Activated CD8-positive, alpha-beta T cell treated with anti-CD3 and anti-CD28 coated beads for 36 hours (primary cell): ENCODE measurements around the gene TRPM3. TPM values are rescaled to one million over a fixed set of nuclear protein-coding genes. Genes with fewer than 3 reads are reported as not detected.
A peak's percentile ranks its signal among the peaks of the same experiment; 100 is the strongest.

Source experiments
- ATAC-seq: fragments of 200-7000 bp; cut with Tn5 transposase; one replicate; pipeline ENCODE4 v1.10.0; 2021; ENCODE audit warnings: mild to moderate bottlenecking, moderate library complexity
- CTCF ChIA-PET: fragments of 350-600 bp; sonication (Branson Sonifier 250); formaldehyde crosslinking; loops from one replicate; lab custom pipeline; 2021; ENCODE audit warnings: antibody characterized with exemption; lab: Charles Lee
- POLR2A ChIA-PET: fragments of 350-600 bp; sonication (Branson Sonifier 250); formaldehyde crosslinking; loops from one replicate; lab custom pipeline; 2021; ENCODE audit warnings: antibody characterized with exemption; lab: Charles Lee
- DNase-seq: peaks from one replicate; pipeline ENCODE4 v3.0.0-alpha.2; 2020
- H3K27ac Mint-ChIP-seq: one replicate; pipeline ENCODE4 v1.8.0; 2021; ENCODE audit warnings: mild to moderate bottlenecking, mixed read lengths
- H3K27me3 Mint-ChIP-seq: one replicate; pipeline ENCODE4 v1.8.0; 2021; ENCODE audit warnings: mixed read lengths
- H3K36me3 Mint-ChIP-seq: one replicate; pipeline ENCODE4 v1.8.0; 2021; ENCODE audit warnings: low read depth, mixed read lengths
- H3K4me1 Mint-ChIP-seq: one replicate; pipeline ENCODE4 v1.8.0; 2021; ENCODE audit warnings: low read depth, mixed read lengths
- H3K4me3 Mint-ChIP-seq: one replicate; pipeline ENCODE4 v1.8.0; 2021; ENCODE audit warnings: mild to moderate bottlenecking, moderate library complexity, mixed read lengths
- H3K9me3 Mint-ChIP-seq: one replicate; pipeline ENCODE4 v1.8.0; 2021; ENCODE audit warnings: mixed read lengths
- intact Hi-C: fragments of 100-400 bp; cut with micrococcal nuclease; formaldehyde crosslinking; loops from one replicate; pipeline ENCODE4 v1.10.0; 2022
- total RNA-seq, 2 experiments: library from RNA; stranded (reverse); gene quantifications; one replicate each; pipeline ENCODE4 v1.2.3, GENCODE V29; 2021
- TF ChIP-seq, protein P1 (sequence below): fragments of 200-600 bp; IDR thresholded peaks from one replicate; pipeline ENCODE4 v1.8.0; 2022; ENCODE audit warnings: antibody characterized with exemption, mild to moderate bottlenecking

The TRPM3 gene
- total RNA-seq, 2 experiments from 2014 or later = not detected

DNA sequence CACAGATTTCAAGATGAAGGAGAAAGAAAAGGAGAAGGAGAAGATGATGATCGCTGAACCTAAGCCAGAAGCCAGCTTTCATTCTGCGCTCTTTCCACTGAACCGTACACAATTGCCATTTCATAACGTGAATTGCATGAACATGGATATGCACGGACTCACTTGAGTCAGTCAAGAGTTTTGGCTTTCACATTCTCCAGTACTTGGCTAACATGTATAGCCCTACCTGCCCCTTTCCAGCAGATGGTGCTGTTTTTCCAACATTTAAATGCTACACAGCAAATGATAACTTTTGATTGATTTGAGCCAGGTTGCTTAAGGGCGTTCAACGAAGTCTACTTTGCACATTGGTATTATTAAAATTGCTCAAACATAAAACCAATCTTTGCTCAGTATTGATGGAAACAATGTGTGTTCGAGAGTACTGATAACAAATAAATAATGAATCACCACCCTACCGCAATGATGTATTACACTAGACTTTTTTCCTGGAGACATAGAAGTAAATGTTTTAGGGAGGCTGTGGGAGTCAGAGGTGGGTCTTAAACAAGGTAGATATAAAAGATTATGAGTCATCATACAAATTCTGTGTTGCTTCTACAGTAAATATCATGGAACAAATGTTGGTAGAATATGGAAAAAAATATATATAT is 196.4 kb downstream of the TRPM3 start:
- ChIA-PET CTCF (interaction anchor here (0.7 to 1.6 kb wide), 5 partner anchors 22 to 324 kb away, joined by 3 to 4 read pairs (median 3); no protein-coding TSS in a partner anchor), POLR2A (no interaction called here)
- peak; percentile 45 for ATAC-seq
- Mint-ChIP-seq H3K4me3 (no peak overlapping the region), H3K27ac (no peak overlapping the region), H3K9me3 (no peaks in the 10 kb centered on the region), H3K27me3 (no peaks in the 10 kb centered on the region), H3K36me3 (no peaks in the 10 kb centered on the region), H3K4me1 (no peaks in the 10 kb centered on the region)
- intact Hi-C loops = no loop called here
- peak; percentile 11 for DNase-seq
- TF ChIP-seq, protein P1, sequence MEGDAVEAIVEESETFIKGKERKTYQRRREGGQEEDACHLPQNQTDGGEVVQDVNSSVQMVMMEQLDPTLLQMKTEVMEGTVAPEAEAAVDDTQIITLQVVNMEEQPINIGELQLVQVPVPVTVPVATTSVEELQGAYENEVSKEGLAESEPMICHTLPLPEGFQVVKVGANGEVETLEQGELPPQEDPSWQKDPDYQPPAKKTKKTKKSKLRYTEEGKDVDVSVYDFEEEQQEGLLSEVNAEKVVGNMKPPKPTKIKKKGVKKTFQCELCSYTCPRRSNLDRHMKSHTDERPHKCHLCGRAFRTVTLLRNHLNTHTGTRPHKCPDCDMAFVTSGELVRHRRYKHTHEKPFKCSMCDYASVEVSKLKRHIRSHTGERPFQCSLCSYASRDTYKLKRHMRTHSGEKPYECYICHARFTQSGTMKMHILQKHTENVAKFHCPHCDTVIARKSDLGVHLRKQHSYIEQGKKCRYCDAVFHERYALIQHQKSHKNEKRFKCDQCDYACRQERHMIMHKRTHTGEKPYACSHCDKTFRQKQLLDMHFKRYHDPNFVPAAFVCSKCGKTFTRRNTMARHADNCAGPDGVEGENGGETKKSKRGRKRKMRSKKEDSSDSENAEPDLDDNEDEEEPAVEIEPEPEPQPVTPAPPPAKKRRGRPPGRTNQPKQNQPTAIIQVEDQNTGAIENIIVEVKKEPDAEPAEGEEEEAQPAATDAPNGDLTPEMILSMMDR = peak; percentile 68

DNA sequence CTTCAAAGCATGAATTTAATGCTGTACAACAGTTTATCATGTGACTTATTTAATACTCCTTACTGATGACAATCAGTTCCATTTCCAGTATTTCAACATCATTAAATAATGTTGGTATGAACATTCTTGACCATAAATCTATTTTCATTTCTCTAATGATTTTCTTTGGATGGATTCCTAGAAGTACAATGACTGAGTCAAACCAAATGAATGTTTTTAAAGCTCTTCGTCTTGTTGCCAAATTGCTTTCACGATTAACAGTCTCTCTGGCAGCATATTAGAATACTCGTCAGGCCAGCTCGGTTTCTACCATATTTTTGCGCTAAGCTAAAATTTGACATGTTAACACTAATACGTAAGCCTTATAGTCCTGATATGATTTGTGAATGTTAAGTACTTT is 197.0 kb downstream of the TRPM3 start:
- DNase-seq = no peak
- no peak for ATAC-seq
- Mint-ChIP-seq H3K4me3 (no peak overlapping the region), H3K27ac (no peak overlapping the region), H3K4me1 (no peaks in the 10 kb centered on the region), H3K36me3 (no peaks in the 10 kb centered on the region), H3K27me3 (no peaks in the 10 kb centered on the region), H3K9me3 (no peaks in the 10 kb centered on the region)
- CTCF ChIA-PET = interaction anchor here (0.7 to 1.6 kb wide), 4 partner anchors 22 to 131 kb away, joined by 3 to 4 read pairs (median 3); no protein-coding TSS in a partner anchor
- POLR2A ChIA-PET = no interaction called here
- intact Hi-C loops = no loop called here
- TF ChIP-seq, protein P1 = no peak

GRCh38 chr9:70923961-70924360 is 197.5 kb downstream of the TRPM3 start:
- DNase-seq (no peak), ATAC-seq (no peak)
- Mint-ChIP-seq H3K36me3 (no peaks in the 10 kb centered on the region), H3K4me1 (no peaks in the 10 kb centered on the region), H3K27ac (no peak overlapping the region), H3K9me3 (no peaks in the 10 kb centered on the region), H3K4me3 (no peak overlapping the region), H3K27me3 (no peaks in the 10 kb centered on the region)
- POLR2A ChIA-PET = no interaction called here
- TF ChIP-seq, protein P1 = no peak
- intact Hi-C loops = no loop called here
- CTCF ChIA-PET = interaction anchor here (0.7 to 0.9 kb wide), 3 partner anchors 23 to 80 kb away, joined by 3 read pairs; no protein-coding TSS in a partner anchor

DNA sequence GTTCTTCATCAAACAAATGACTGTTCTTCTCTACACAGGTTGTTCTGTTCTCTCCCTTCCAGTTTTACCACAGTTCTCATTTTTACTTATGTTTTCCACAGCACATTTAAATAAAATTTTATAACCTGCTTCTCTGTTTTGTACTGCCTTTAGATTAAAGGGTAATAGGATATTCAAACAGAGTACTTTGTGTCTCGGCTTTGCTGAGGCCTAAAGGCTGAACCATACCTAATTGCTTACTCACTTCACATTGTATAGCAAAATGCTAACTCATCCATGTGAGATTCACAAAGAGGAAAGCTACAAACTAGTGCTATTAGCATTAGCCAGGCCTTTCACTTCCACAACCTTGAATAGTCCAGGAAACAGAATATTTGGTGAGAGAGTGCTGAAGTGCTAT is 200.3 kb downstream of the TRPM3 start:
- TF ChIP-seq, protein P1 = no peak
- no peaks in the 10 kb centered on the region for H3K27me3 Mint-ChIP-seq
- H3K4me3 Mint-ChIP-seq = no peak overlapping the region
- H3K36me3 Mint-ChIP-seq = no peaks in the 10 kb centered on the region
- no peak for ATAC-seq
- CTCF ChIA-PET = no interaction called here
- no peaks in the 10 kb centered on the region for H3K4me1 Mint-ChIP-seq
- POLR2A ChIA-PET = no interaction called here
- intact Hi-C loops = no loop called here
- no peaks in the 10 kb centered on the region for H3K9me3 Mint-ChIP-seq
- no peak for DNase-seq
- no peak overlapping the region for H3K27ac Mint-ChIP-seq

DNA sequence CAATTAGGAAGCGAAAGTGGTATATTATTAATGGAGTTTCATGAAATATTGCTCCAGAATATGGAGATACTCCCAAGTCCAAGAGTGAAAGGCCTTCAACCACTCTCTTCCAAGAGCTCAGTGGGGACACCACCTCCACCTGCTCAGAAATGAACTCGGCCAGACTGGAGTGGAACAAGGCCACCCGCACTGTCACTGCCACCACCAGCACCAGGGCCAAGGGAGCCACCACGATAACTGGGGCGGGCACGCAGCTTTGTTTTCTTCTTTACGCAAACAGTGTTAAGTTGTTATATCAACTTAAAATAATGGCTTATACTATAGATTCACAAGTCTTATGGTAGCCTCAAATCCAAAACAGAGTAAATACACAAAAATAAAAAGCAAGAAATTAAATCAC is 204.1 kb downstream of the TRPM3 start:
- Mint-ChIP-seq H3K36me3 (no peaks in the 10 kb centered on the region), H3K27me3 (no peaks in the 10 kb centered on the region), H3K27ac (no peak overlapping the region), H3K4me3 (no peak overlapping the region), H3K9me3 (no peaks in the 10 kb centered on the region), H3K4me1 (no peaks in the 10 kb centered on the region)
- TF ChIP-seq, protein P1 = no peak
- no peak for ATAC-seq
- ChIA-PET POLR2A (no interaction called here), CTCF (interaction anchor here (1.3 kb wide), 1 partner anchor 9 kb away, joined by 3 read pairs; no protein-coding TSS in a partner anchor)
- intact Hi-C loops = no loop called here
- DNase-seq = no peak
